HTR-8/SVneo (cell line): ENCODE results near the gene KRTAP4-11.
"Not testable (repeated sequence)": the region's sequence is repeated elsewhere in the genome, so short reads cannot be mapped to it uniquely, and the experiment has no call there.

Experiments used
- DNase-seq: peaks from one replicate; pipeline ENCODE4 v3.0.0; 2011; ENCODE audit warnings: low spot score, mixed read lengths; ENCODE audit not compliant: insufficient read length
- FAIRE-seq: peaks from 2 replicates; lab custom pipeline; 2011; peaks lifted over from hg19 to GRCh38; lab: Jason Lieb, UNC

Gene KRTAP4-11

GRCh38 chr17:41098042-41098441 is 20.1 kb downstream of the KRTAP4-11 start, which contains the start of gene KRTAP4-8:
TSS of gene KRTAP4-8 (minus strand) at chr17:41098142. CDS start at chr17:41098084, 58 bp downstream.
- FAIRE-seq, result no peak
- no peak for DNase-seq

GRCh38 chr17:41096055-41096454 is 22.1 kb downstream of the KRTAP4-11 start:
- DNase-seq (no peak), FAIRE-seq (no peak)

GRCh38 chr17:41088760-41089352 is 29.3 kb downstream of the KRTAP4-11 start:
- FAIRE-seq, result peak; percentile 40

GRCh38 chr17:41084100-41084856 is 33.9 kb downstream of the KRTAP4-11 start, which contains the start of gene KRTAP4-7:
TSS of gene KRTAP4-7 (plus strand) at chr17:41084150. CDS start at chr17:41084207, 57 bp downstream.
- FAIRE-seq, result peak; percentile 20
- not testable (repeated sequence) for DNase-seq

More at GRCh38 chr17:41088760-41089352, 29.3 kb downstream of the KRTAP4-11 start:
- DNase-seq, result not testable (repeated sequence)

GRCh38 chr17:41083427-41083826 is 34.7 kb downstream of the KRTAP4-11 start:
- DNase-seq, result not testable (repeated sequence)
- peak; percentile 95 for FAIRE-seq

GRCh38 chr17:41082626-41083025 is 35.5 kb downstream of the KRTAP4-11 start:
- FAIRE-seq (peak; percentile 9), DNase-seq (peak; percentile 40)

GRCh38 chr17:41076788-41077187 is 41.4 kb downstream of the KRTAP4-11 start:
- no peak for DNase-seq
- no peak for FAIRE-seq

- FAIRE-seq (no peak), DNase-seq (no peak)
These were observed 44.5 kb downstream of the KRTAP4-11 start for GRCh38 chr17:41073676-41074075.

- no peak for DNase-seq
- peak; percentile 63 for FAIRE-seq
These were observed 46.4 kb downstream of the KRTAP4-11 start for GRCh38 chr17:41071606-41072360.

- peak; percentile 46 for FAIRE-seq
- no peak for DNase-seq
These were observed 49.1 kb downstream of the KRTAP4-11 start for GRCh38 chr17:41069031-41069430.

GRCh38 chr17:41067281-41067680 is 50.9 kb downstream of the KRTAP4-11 start:
- no peak for FAIRE-seq
- no peak for DNase-seq
